ENCODE data around the gene CWF19L1. TPM values are rescaled to one million over a fixed set of nuclear protein-coding genes. Genes with fewer than 3 reads are reported as not detected.
A peak's percentile ranks its signal among the peaks of the same experiment; 100 is the strongest.

CWF19L1 gene
- total and polyA plus RNA-seq, 2 of the 13 experiments (the other 11 are each of a cell fraction or from before 2014, with no cell fraction given) = 13.6 to 42.1 TPM

DNA sequence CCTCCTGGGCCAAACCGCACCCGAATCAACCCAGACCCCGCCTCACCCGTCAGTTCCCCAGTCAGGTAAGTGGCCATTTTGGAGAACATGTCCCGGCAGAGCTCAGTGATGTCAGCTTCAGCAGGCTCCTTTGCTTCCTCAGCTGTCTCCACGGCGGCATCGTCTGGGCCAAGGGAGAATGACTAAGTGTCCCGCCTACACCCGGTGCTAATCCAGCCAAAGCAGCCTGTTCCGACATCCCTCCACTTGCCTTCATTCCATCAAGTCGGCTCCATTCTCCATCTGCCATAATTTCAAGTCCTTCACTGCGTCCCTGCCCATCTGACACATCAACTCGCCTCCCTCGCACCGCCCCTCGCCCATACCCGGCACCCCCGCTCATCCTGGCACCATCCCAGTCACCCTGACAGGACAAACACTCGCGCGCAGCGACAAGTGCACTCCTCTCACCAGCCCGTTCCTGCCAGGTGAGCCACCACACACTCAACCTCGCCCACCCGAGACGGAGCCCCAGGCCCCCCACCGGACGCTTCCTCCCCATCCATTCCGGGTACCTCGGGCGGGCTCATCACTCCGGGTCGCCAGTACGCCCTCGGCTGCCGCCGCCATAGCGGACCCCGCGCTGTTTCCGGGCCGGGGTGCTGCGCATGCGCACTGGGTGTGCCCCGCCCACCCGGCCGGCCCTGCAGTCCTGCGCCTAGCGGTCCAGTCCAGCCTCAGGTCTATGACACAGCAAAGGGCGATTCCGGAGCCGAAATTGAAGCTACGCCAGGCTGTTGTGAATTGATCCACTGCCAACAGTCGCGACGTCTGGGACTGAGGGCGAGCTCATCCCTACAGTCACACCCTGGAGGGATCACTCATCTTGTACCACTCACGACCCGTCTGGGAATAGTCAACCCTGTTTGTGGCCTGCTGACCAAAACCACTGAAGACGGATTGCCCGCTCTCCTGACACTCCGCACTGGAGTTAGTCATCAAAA lies 18.9 kb upstream of the CWF19L1 start, which contains the start of gene BLOC1S2 (continued):
- TF ChIP-seq, protein P1, sequence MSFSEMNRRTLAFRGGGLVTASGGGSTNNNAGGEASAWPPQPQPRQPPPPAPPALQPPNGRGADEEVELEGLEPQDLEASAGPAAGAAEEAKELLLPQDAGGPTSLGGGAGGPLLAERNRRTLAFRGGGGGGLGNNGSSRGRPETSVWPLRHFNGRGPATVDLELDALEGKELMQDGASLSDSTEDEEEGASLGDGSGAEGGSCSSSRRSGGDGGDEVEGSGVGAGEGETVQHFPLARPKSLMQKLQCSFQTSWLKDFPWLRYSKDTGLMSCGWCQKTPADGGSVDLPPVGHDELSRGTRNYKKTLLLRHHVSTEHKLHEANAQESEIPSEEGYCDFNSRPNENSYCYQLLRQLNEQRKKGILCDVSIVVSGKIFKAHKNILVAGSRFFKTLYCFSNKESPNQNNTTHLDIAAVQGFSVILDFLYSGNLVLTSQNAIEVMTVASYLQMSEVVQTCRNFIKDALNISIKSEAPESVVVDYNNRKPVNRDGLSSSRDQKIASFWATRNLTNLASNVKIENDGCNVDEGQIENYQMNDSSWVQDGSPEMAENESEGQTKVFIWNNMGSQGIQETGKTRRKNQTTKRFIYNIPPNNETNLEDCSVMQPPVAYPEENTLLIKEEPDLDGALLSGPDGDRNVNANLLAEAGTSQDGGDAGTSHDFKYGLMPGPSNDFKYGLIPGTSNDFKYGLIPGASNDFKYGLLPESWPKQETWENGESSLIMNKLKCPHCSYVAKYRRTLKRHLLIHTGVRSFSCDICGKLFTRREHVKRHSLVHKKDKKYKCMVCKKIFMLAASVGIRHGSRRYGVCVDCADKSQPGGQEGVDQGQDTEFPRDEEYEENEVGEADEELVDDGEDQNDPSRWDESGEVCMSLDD (CRISPR knock-in tag; IDR thresholded peaks at IDR 0.05; ENCODE audit: borderline replicate concordance) = no peak
- TF ChIP-seq ZSCAN29 (CRISPR knock-in tag; conservative IDR thresholded peaks at IDR 0.05) (0 out of 2 replicates have a peak, but pooled peaks have one; percentile 20), KDM5B (CRISPR knock-in tag; IDR thresholded peaks at IDR 0.05; ENCODE audit: borderline replicate concordance) (peak; percentile 92), SP140L (CRISPR knock-in tag; IDR thresholded peaks at IDR 0.05; ENCODE audit: borderline replicate concordance) (no peak), SNAI1 (CRISPR knock-in tag; IDR thresholded peaks at IDR 0.05; ENCODE audit: borderline replicate concordance) (no peak), ZNF558 (CRISPR knock-in tag; IDR thresholded peaks at IDR 0.05; ENCODE audit: borderline replicate concordance) (0 out of 2 replicates have a peak, but pooled peaks have one; percentile 35), ADNP (CRISPR knock-in tag; IDR thresholded peaks at IDR 0.05) (no peak), ZNF296 (CRISPR knock-in tag; conservative IDR thresholded peaks at IDR 0.05) (no peak), ZNF430 (CRISPR knock-in tag; IDR thresholded peaks at IDR 0.05) (peak; percentile 59), PCBP1 (IDR thresholded peaks at IDR 0.05; ENCODE audit: borderline replicate concordance, low read depth, low read length) (no peak), GLI4 (CRISPR knock-in tag; IDR thresholded peaks at IDR 0.05; ENCODE audit: borderline replicate concordance) (no peak), PHF5A (CRISPR knock-in tag; IDR thresholded peaks at IDR 0.05; ENCODE audit: low read depth, unreplicated experiment) (no peak), ZNF598 (CRISPR knock-in tag; IDR thresholded peaks at IDR 0.05; ENCODE audit: borderline replicate concordance) (no peak), ZNF891 (CRISPR knock-in tag; IDR thresholded peaks at IDR 0.05) (peak; percentile 93), ZNF484 (CRISPR knock-in tag; IDR thresholded peaks at IDR 0.05; ENCODE audit: borderline replicate concordance, low read depth) (no peak), CCDC6 (CRISPR knock-in tag; IDR thresholded peaks at IDR 0.05) (no peak; the same call in 1 of the 2 replicates), CBX5 (CRISPR knock-in tag; IDR thresholded peaks at IDR 0.05; ENCODE audit: borderline replicate concordance) (peak; percentile 78), POGZ (CRISPR knock-in tag; IDR thresholded peaks at IDR 0.05) (0 out of 2 replicates have a peak, but pooled peaks have one; percentile 52), ZNF607 (CRISPR knock-in tag; IDR thresholded peaks at IDR 0.05; ENCODE audit: borderline replicate concordance) (no peak), NR1H2 (CRISPR knock-in tag; IDR thresholded peaks at IDR 0.05; ENCODE audit: borderline replicate concordance, low read depth) (no peak), MTF1 (CRISPR knock-in tag; IDR thresholded peaks at IDR 0.05) (0 out of 2 replicates have a peak, but pooled peaks have one; percentile 17), HOXA9 (CRISPR knock-in tag; IDR thresholded peaks at IDR 0.05; ENCODE audit: borderline replicate concordance) (no peak), ARNTL (CRISPR knock-in tag; IDR thresholded peaks at IDR 0.05) (no peak)
- TF ChIP-seq, protein P2, sequence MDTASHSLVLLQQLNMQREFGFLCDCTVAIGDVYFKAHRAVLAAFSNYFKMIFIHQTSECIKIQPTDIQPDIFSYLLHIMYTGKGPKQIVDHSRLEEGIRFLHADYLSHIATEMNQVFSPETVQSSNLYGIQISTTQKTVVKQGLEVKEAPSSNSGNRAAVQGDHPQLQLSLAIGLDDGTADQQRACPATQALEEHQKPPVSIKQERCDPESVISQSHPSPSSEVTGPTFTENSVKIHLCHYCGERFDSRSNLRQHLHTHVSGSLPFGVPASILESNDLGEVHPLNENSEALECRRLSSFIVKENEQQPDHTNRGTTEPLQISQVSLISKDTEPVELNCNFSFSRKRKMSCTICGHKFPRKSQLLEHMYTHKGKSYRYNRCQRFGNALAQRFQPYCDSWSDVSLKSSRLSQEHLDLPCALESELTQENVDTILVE (CRISPR knock-in tag; IDR thresholded peaks at IDR 0.05) = no peak
- TF ChIP-seq, protein P3, sequence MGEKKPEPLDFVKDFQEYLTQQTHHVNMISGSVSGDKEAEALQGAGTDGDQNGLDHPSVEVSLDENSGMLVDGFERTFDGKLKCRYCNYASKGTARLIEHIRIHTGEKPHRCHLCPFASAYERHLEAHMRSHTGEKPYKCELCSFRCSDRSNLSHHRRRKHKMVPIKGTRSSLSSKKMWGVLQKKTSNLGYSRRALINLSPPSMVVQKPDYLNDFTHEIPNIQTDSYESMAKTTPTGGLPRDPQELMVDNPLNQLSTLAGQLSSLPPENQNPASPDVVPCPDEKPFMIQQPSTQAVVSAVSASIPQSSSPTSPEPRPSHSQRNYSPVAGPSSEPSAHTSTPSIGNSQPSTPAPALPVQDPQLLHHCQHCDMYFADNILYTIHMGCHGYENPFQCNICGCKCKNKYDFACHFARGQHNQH (CRISPR knock-in tag; IDR thresholded peaks at IDR 0.05) = peak; percentile 65; the same call in 1 of the 2 replicates

Measured in HepG2 (cell line).